BJ (cell line): ENCODE measurements around the gene GRK4. TPM values are rescaled to one million over a fixed set of nuclear protein-coding genes. Genes with fewer than 3 reads are reported as not detected.
"Not testable (repeated sequence)": the region's sequence is repeated elsewhere in the genome, so short reads cannot be mapped to it uniquely, and the experiment has no call there.

Experiments used
- CTCF ChIA-PET: fragments of 350-600 bp; formaldehyde crosslinking; extraction: SDS; loops from one replicate; lab custom pipeline; 2021; ENCODE audit warnings: antibody characterized with exemption, inconsistent platforms; lab: Yijun Ruan, JAX
- POLR2A ChIA-PET: fragments of 300-600 bp; sonication (Branson Sonifier 250); formaldehyde crosslinking; extraction: SDS; loops from one replicate; lab custom pipeline; 2021; ENCODE audit warnings: antibody characterized with exemption; lab: Charles Lee
- DNase-seq: peaks from one replicate; pipeline ENCODE4 v3.0.0-alpha.2; 2011; ENCODE audit warnings: low read depth
- H3K27me3 ChIP-seq: 2 replicates; pipeline ENCODE4 v1.6.0; 2011; ENCODE audit warnings: low read length; ENCODE audit not compliant: control insufficient read depth, insufficient read depth
- H3K36me3 ChIP-seq: 2 replicates; pipeline ENCODE4 v1.5.1; 2011; ENCODE audit warnings: low read length; ENCODE audit not compliant: control insufficient read depth, insufficient read depth
- H3K4me3 ChIP-seq: 2 replicates; pipeline ENCODE4 v1.5.1; 2011; ENCODE audit warnings: low read depth, mild to moderate bottlenecking, control low read depth, low read length
- polyA plus RNA-seq: library from polyadenylated mRNA; depleted of rRNA; stranded (reverse); fragments of >200 nt; gene quantifications from 2 replicates; pipeline ENCODE4 v1.2.3, GENCODE V29; 2011
- TF ChIP-seq, protein P1 (sequence below): IDR thresholded peaks from 2 replicates; pipeline ENCODE4 v1.5.1; 2011; ENCODE audit warnings: low read depth, mild to moderate bottlenecking, control low read depth, inconsistent platforms, low read length, moderate library complexity; ENCODE audit not compliant: insufficient read depth

GRK4 gene
- polyA plus RNA-seq, 1 experiment: 1.9 TPM

DNA sequence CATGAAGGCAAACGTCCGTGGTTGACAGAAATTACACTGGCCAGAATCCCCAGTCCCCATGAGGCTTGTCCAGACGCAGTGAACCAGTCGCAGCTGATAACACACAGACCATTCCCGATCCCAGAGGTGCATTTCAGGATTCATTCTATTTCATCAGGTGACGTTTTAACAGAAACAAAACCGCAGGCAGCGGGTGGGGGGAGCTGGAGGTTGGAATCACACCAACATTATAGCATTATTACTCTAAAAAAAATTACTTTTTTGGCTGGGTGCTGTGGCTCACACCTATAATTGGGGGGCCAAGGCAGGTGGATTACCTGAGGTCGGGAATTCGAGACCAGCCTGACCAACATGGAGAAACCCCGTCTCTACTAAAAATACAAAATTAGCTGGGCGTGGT lies 25.4 kb upstream of the GRK4 start:
- CTCF ChIA-PET: no interaction called here
- POLR2A ChIA-PET: no interaction called here
- DNase-seq: no peak
- Histone ChIP-seq H3K27me3 (no peaks in the 10 kb centered on the region), H3K4me3 (no peak overlapping the region), H3K36me3 (peaks cover 34% of the 10 kb centered on the region)
- TF ChIP-seq, protein P1, sequence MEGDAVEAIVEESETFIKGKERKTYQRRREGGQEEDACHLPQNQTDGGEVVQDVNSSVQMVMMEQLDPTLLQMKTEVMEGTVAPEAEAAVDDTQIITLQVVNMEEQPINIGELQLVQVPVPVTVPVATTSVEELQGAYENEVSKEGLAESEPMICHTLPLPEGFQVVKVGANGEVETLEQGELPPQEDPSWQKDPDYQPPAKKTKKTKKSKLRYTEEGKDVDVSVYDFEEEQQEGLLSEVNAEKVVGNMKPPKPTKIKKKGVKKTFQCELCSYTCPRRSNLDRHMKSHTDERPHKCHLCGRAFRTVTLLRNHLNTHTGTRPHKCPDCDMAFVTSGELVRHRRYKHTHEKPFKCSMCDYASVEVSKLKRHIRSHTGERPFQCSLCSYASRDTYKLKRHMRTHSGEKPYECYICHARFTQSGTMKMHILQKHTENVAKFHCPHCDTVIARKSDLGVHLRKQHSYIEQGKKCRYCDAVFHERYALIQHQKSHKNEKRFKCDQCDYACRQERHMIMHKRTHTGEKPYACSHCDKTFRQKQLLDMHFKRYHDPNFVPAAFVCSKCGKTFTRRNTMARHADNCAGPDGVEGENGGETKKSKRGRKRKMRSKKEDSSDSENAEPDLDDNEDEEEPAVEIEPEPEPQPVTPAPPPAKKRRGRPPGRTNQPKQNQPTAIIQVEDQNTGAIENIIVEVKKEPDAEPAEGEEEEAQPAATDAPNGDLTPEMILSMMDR: no peak

- H3K27me3 ChIP-seq, H3K4me3 ChIP-seq, DNase-seq, POLR2A ChIA-PET, CTCF ChIA-PET: not testable (repeated sequence)
- H3K36me3 ChIP-seq: peaks cover 38% of the 10 kb centered on the region
Measured at GRCh38 chr4:2938411-2938810, 25.0 kb upstream of the GRK4 start.

DNA sequence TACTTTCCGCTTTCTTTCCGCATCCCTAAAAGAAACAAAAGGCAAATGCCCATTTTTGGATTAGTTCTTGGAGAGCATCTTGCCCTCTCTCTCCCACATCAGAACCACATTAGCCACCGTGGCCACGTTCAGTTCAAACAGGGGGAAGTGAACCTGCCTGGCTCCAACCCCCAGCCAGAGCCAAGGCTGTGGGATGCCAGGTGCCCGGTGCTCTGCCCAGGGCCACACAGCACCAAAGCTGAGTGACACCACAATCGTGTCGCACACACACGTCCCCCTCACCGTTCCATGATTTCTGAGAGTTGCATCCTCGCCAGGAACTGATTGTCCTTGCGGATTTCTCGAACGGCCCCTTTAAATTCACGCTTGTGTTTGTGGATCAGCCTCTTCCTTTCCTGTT lies 24.5 kb upstream of the GRK4 start:
- H3K4me3 ChIP-seq: no peak overlapping the region
- peaks cover 40% of the 10 kb centered on the region for H3K36me3 ChIP-seq
- ChIA-PET CTCF (no interaction called here), POLR2A (no interaction called here)
- TF ChIP-seq, protein P1: no peak
- DNase-seq: no peak
- no peaks in the 10 kb centered on the region for H3K27me3 ChIP-seq

DNA sequence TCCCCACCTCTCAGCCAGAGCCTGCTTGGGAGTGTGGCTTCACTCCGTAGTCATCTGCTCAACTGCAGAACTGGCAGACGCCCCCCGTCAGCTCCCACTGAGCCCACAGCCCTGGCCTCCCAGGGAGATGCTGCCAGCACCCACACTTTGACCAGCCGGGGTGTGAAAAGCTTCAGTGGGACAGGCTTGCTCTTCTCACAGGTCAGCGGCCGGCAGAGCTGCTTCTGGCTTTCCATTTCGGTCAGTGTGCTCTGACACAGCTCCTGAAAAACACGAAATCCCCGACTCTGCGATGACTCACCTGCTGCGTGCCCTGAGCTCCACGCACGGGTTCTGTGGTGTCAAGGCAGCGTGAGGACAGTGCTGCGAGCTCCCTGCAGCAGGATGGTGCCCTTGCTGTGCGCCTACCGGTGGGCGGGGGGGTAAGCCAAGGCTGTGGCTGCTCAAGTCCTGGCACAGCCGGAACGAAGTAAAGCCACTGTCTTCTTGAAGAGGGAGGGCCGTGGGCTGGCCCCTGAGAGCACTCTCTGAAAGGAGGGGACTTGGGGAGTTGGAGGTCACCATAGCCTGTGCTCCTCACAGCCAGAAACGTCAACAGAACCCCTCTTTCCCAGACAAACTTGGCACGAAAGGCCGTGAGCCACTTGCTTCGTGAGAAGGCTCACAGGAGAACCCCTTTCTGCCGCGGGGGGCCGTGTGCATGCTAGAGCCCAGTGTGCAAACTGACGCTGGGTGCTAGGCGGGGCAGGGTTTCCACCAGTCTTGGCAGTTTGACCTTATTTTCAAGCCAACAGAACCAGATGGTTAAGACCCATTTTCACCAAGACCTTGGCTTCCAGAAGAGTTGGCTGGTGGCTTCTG lies 23.8 kb upstream of the GRK4 start:
- peaks cover 41% of the 10 kb centered on the region for H3K36me3 ChIP-seq
- POLR2A ChIA-PET: no interaction called here

GRCh38 chr4:2940267-2941137 lies 22.9 kb upstream of the GRK4 start:
- no peak for DNase-seq
- CTCF ChIA-PET: no interaction called here
- peaks cover 44% of the 10 kb centered on the region for H3K36me3 ChIP-seq
- TF ChIP-seq, protein P1: no peak
- H3K27me3 ChIP-seq: no peaks in the 10 kb centered on the region
- POLR2A ChIA-PET: no interaction called here
- no peak overlapping the region for H3K4me3 ChIP-seq

More for the DNA sequence above, 23.8 kb upstream of the GRK4 start:
- CTCF ChIA-PET: no interaction called here
- Histone ChIP-seq H3K4me3 (no peak overlapping the region), H3K27me3 (no peaks in the 10 kb centered on the region)
- TF ChIP-seq, protein P1: no peak
- no peak for DNase-seq
